HG03039 (cell line): Measurements from ENCODE around the gene FOXJ2.
"Not testable (repeated sequence)": the region's sequence is repeated elsewhere in the genome, so short reads cannot be mapped to it uniquely, and the experiment has no call there.

Source experiments
- ATAC-seq: cut with Tn5 transposase; IDR thresholded peaks from one replicate; pipeline ENCODE4 v1.9.1; 2021; ENCODE audit warnings: mild to moderate bottlenecking, moderate library complexity; ENCODE audit not compliant: unreplicated experiment

Gene FOXJ2

GRCh38 chr12:8028267-8028666 lies 4.2 kb upstream of the FOXJ2 start:
- ATAC-seq = no peak

GRCh38 chr12:8030189-8030588 lies 2.3 kb upstream of the FOXJ2 start:
- no peak for ATAC-seq

GRCh38 chr12:8031017-8031416 lies 1.5 kb upstream of the FOXJ2 start:
- ATAC-seq = not testable (repeated sequence)

GRCh38 chr12:8031872-8032241 lies 659 bp upstream of the FOXJ2 start:
- no peak for ATAC-seq

- no peak for ATAC-seq
Measured at GRCh38 chr12:8033153-8034044, 883 bp downstream of the FOXJ2 start.

- no peak for ATAC-seq
Measured at GRCh38 chr12:8034802-8035201, 2.3 kb downstream of the FOXJ2 start.

GRCh38 chr12:8035440-8036010 lies 3.0 kb downstream of the FOXJ2 start:
- ATAC-seq = no peak

GRCh38 chr12:8036346-8036745 lies 3.8 kb downstream of the FOXJ2 start:
- no peak for ATAC-seq

- ATAC-seq = no peak
Measured at GRCh38 chr12:8037046-8037663, 4.6 kb downstream of the FOXJ2 start.

GRCh38 chr12:8037947-8038346 lies 5.4 kb downstream of the FOXJ2 start:
- no peak for ATAC-seq

GRCh38 chr12:8038659-8039114 lies 6.2 kb downstream of the FOXJ2 start:
- ATAC-seq = no peak

GRCh38 chr12:8040791-8041190 lies 8.3 kb downstream of the FOXJ2 start:
- ATAC-seq = no peak

GRCh38 chr12:8045952-8046944 lies 13.7 kb downstream of the FOXJ2 start:
- ATAC-seq = no peak

GRCh38 chr12:8047842-8048241 lies 15.3 kb downstream of the FOXJ2 start:
- no peak for ATAC-seq

GRCh38 chr12:8048906-8049305 lies 16.4 kb downstream of the FOXJ2 start:
- no peak for ATAC-seq

- ATAC-seq = no peak
Measured at GRCh38 chr12:8050600-8051250, 18.2 kb downstream of the FOXJ2 start.

GRCh38 chr12:8052679-8053078 lies 20.2 kb downstream of the FOXJ2 start:
- ATAC-seq = no peak

GRCh38 chr12:8054816-8055215 lies 22.3 kb downstream of the FOXJ2 start:
- ATAC-seq = no peak

GRCh38 chr12:8057306-8057705 lies 24.8 kb downstream of the FOXJ2 start:
- ATAC-seq = no peak

- no peak for ATAC-seq
Measured at GRCh38 chr12:8057839-8058238, 25.3 kb downstream of the FOXJ2 start.
